Mucosa of descending colon (tissue), 3 donors: Measurements from ENCODE around the gene CYP3A4. TPM values are rescaled to one million over a fixed set of nuclear protein-coding genes. Genes with fewer than 3 reads are reported as not detected.
"Not testable (repeated sequence)": the region's sequence is repeated elsewhere in the genome, so short reads cannot be mapped to it uniquely, and the experiment has no call there.

Source experiments
- ATAC-seq: fragments of 200-7000 bp; cut with Tn5 transposase; one replicate; pipeline ENCODE4 v1.9.1; 2020; ENCODE audit warnings: mild to moderate bottlenecking, moderate library complexity
- DNase-seq, 3 donors: peaks; one replicate each; pipeline ENCODE4 v3.0.0-alpha.2; 2020
- H3K36me3 ChIP-seq: fragments of 200-600 bp; one replicate; pipeline ENCODE4 v1.8.0; 2021; ENCODE audit warnings: low read depth, mild to moderate bottlenecking
- H3K4me1 ChIP-seq: fragments of 200-600 bp; one replicate; pipeline ENCODE4 v1.8.0; 2021; ENCODE audit warnings: low read depth, mild to moderate bottlenecking
- H3K4me3 ChIP-seq: fragments of 200-600 bp; one replicate; pipeline ENCODE4 v1.8.0; 2021; ENCODE audit warnings: mild to moderate bottlenecking
- H3K9me3 ChIP-seq: fragments of 200-600 bp; one replicate; pipeline ENCODE4 v1.8.0; 2021; ENCODE audit warnings: mild to moderate bottlenecking
- intact Hi-C, 2 donors: fragments of 100-400 bp; cut with DNase I in 1 of 2; cut with micrococcal nuclease in 1 of 2; formaldehyde crosslinking; loops; one replicate each; pipeline versions ENCODE4 v1.11.0 to v1.11.1; 2022; cut with DNase I, micrococcal nuclease
- total RNA-seq, 3 donors: library from RNA; stranded (reverse); fragmentation: NEBNext Ultra II Directional in 2 of 3; extraction: Animal tissue kit (Norgen Biotek cat#: 25700) in 2 of 3; gene quantifications; one replicate each; pipeline versions ENCODE4 v1.2.1 to v1.2.4, GENCODE V29; 2021 to 2023
- TF ChIP-seq, protein P1 (sequence below): fragments of 200-600 bp; IDR thresholded peaks from one replicate; pipeline ENCODE4 v1.8.0; 2022; ENCODE audit warnings: antibody characterized with exemption, mild to moderate bottlenecking
- donor health status: DM: no; HTN: no; CAD: no; lungs with moderate emphysema.
- donor health status: DM: no; HTN: no; CAD: no.
- donor health status: DM: no; HTN: yes; CAD: no.

Gene CYP3A4
- total RNA-seq, 3 donors from 2014 or later: 2.8 to 5.4 (median 4.0) TPM

DNA sequence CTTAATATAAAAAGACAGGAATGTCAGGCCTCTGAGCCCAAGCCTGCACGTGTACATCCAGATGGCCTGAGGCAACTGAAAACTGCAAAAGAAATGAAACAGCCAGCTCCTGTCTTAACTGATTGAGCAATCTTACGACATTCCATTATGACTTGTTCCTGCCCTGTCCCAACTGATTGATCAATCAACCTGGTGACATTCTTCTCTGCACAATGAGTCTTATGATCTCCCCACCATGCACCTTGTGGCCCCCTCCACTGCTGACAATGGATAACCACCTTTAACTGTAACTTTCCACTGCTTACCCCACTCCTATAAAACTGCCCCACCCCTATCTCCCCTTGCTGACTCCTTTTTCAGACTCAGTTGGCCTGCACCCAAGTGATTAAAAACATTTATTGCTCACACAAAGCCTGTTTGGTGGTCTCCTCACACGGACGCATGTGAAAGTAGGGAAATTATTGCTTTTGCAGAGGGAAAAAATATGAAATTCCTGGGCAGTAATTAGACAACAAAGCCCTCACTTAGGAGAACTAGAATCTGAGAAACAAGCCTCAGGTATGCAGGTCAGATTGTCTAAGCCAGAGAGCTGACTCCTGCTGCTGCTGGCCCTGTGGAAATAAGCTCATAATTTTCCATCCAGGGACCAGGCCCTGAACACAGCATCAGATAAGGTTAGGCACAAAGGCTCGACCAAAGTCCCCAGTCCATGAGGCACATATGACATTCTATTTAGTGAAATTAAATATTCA, 54.3 kb downstream of the CYP3A4 start:
- Histone ChIP-seq H3K36me3 (no peaks in the 10 kb centered on the region), H3K9me3 (no peaks in the 10 kb centered on the region), H3K4me1 (no peaks in the 10 kb centered on the region), H3K4me3 (no peak overlapping the region)
- intact Hi-C loops: no loop called here
- no peak for DNase-seq
- TF ChIP-seq, protein P1, sequence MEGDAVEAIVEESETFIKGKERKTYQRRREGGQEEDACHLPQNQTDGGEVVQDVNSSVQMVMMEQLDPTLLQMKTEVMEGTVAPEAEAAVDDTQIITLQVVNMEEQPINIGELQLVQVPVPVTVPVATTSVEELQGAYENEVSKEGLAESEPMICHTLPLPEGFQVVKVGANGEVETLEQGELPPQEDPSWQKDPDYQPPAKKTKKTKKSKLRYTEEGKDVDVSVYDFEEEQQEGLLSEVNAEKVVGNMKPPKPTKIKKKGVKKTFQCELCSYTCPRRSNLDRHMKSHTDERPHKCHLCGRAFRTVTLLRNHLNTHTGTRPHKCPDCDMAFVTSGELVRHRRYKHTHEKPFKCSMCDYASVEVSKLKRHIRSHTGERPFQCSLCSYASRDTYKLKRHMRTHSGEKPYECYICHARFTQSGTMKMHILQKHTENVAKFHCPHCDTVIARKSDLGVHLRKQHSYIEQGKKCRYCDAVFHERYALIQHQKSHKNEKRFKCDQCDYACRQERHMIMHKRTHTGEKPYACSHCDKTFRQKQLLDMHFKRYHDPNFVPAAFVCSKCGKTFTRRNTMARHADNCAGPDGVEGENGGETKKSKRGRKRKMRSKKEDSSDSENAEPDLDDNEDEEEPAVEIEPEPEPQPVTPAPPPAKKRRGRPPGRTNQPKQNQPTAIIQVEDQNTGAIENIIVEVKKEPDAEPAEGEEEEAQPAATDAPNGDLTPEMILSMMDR: no peak
- ATAC-seq: peak; percentile 24

DNA sequence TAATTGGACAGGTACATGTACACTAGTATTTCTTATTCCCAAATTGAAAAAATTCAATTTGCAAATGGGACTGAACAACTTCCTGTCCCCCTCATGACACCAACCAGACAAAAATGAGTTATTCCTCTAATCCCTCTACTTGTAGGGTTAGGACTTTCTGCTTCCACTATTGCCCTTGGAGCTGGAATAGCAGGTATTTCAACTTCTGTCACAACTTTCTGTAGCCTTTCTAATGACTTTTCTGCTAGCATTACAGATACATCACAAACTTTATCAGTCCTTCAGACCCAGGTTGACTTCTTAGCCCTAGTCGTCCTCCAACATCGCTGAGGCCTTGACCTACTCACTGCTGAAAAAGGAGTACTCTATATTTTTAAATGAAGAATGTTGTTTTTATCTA, 55.4 kb downstream of the CYP3A4 start:
- TF ChIP-seq, protein P1: no peak
- ATAC-seq (no peak), DNase-seq (no peak)
- intact Hi-C loops: no loop called here
- H3K4me1 ChIP-seq: no peaks in the 10 kb centered on the region
- H3K4me3 ChIP-seq: no peak overlapping the region
- no peaks in the 10 kb centered on the region for H3K9me3 ChIP-seq
- no peaks in the 10 kb centered on the region for H3K36me3 ChIP-seq

DNA sequence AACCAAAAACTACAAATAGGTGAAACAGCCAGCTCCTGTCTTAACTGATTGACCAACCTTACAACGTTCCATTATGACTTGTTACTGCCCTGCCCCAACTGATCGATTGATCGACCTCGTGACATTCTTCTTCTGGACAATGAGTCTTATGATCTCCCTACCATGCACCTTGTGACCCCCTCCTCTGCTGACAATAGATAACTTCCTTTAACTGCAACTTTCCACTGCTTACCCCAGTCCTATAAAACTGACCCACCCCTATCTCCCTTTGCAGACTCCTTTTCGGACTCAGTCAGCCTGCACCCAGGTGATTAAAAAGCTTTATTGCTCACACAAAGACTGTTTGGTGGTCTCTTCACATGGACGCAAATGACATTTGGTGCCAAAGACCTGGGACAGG, 60.8 kb downstream of the CYP3A4 start:
- H3K4me1 ChIP-seq, DNase-seq, ATAC-seq, H3K9me3 ChIP-seq, intact Hi-C loops, H3K36me3 ChIP-seq, H3K4me3 ChIP-seq: not testable (repeated sequence)

DNA sequence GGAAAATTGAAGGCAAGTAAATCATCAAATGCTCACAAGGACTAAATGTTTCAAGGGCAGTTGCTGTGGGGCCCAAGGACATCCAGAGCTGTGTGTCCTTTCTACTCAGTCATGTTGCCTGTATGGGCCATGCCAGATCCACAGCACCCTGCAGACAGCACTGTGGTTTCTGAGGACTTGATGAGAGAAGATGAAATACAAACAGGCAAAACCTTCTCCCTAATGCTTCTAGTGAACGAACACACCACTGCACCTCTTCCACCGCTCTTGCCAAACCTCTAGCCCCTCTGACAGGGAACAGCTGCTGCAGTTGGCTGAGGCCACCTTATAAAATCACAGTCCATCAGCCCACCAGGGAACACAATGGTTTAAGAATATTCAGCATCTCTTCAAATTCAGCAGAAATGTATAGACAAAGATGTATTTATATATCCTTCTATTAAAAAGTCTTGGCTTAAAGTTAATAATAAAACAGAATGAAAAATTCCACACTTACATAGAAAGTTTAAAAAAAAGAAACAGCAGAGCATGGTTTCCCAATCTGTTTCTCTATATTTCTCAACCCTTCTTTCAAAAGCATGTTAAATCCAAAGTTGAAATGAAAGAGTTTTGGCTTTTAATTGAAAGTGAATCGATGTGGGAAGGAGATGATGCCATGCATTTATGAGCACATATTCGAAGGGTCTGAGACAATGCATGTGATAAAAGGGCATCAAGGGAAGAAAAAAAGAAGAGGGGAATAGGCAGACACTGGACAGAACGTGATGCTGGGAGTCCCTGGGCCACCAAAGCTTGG, 63.0 kb downstream of the CYP3A4 start:
- ATAC-seq (peak; percentile 26), DNase-seq (no peak)
- Histone ChIP-seq H3K4me3 (no peak overlapping the region), H3K9me3 (no peaks in the 10 kb centered on the region), H3K36me3 (no peaks in the 10 kb centered on the region), H3K4me1 (peaks cover 6% of the 10 kb centered on the region)
- TF ChIP-seq, protein P1: no peak
- intact Hi-C loops: no loop called here

DNA sequence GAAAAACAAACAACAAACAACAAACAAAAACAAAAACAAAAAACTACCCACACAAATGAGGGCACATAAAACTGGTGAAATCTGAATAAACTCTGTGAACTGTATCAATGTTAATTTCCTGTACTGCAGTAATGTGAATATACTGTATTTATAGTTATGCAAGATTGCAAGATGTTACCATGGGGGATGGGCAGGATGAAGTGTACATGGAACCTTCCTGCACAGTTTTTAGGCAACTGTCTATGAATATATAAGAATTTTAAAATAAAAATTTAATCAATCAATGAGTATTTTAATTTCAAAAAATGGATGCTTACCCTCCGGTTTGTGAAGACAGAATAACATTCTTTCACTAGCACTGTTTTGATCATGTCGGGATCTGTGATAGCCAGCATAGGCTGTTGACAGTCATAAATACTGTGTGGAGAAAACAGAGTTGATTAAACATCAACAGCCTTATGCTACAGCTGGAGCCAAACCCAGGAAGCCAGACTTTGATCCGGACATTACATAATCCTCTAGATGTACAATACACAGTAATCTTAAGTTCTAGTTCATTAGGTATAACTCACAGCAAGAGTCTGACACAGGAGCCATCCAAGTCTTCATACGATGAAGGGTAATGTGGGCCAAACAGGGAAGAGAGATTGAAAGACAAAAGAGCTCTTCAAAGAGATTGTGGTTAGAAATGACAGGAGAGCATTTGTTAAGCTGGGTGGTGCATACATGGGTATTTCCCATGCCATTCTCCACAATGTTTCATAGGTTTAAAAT, 63.8 kb downstream of the CYP3A4 start:
- TF ChIP-seq, protein P1: no peak
- ATAC-seq (peak; percentile 98), DNase-seq (peak in 1 of 3 donors; percentile 76)
- H3K36me3 ChIP-seq: no peaks in the 10 kb centered on the region
- intact Hi-C loops: no loop called here
- H3K4me1 ChIP-seq: peaks cover 6% of the 10 kb centered on the region
- H3K9me3 ChIP-seq: no peaks in the 10 kb centered on the region
- no peak overlapping the region for H3K4me3 ChIP-seq
